GM23338 (cell line): ENCODE measurements around the gene GATAD2A. TPM values are rescaled to one million over a fixed set of nuclear protein-coding genes. Genes with fewer than 3 reads are reported as not detected.

Experiments
- ATAC-seq: fragments of 200-7000 bp; cut with Tn5 transposase; 3 replicates; pipeline ENCODE4 v1.9.1; 2020
- DNase-seq: peaks from one replicate; pipeline ENCODE4 v3.0.0-alpha.2; 2015; ENCODE audit warnings: low spot score
- H2AFZ ChIP-seq: fragments of 200-600 bp; sonication (generic); 2 replicates; pipeline ENCODE4 v1.8.0; 2016; ENCODE audit warnings: antibody characterized with exemption, mild to moderate bottlenecking, moderate library complexity
- H3F3A ChIP-seq: fragments of 200-600 bp; sonication (generic); replicated peaks from 2 replicates; pipeline ENCODE4 v1.8.0; 2017; ENCODE audit warnings: antibody characterized with exemption, mixed run types, low read depth
- H3K27ac ChIP-seq: fragments of 200-600 bp; sonication (generic); 2 replicates; pipeline ENCODE4 v1.6.1; 2016; ENCODE audit warnings: low read depth
- H3K27me3 ChIP-seq: fragments of 200-600 bp; sonication (generic); 2 replicates; pipeline ENCODE4 v1.8.0; 2016; ENCODE audit warnings: mild to moderate bottlenecking, mixed run types, moderate library complexity; ENCODE audit not compliant: insufficient read depth
- H3K36me3 ChIP-seq: fragments of 200-600 bp; sonication (generic); 2 replicates; pipeline ENCODE4 v1.8.0; 2016; ENCODE audit warnings: mild to moderate bottlenecking; ENCODE audit not compliant: insufficient read depth
- H3K4me1 ChIP-seq: fragments of 200-600 bp; sonication (generic); 2 replicates; pipeline ENCODE4 v1.8.0; 2016; ENCODE audit warnings: mild to moderate bottlenecking, moderate library complexity; ENCODE audit not compliant: insufficient read depth
- H3K4me2 ChIP-seq: fragments of 200-600 bp; sonication (generic); 2 replicates; pipeline ENCODE4 v1.7.1; 2017; ENCODE audit warnings: mixed run types
- H3K4me3 ChIP-seq: fragments of 200-600 bp; sonication (generic); 2 replicates; pipeline ENCODE4 v1.6.1; 2016; ENCODE audit warnings: mixed run types
- H3K79me2 ChIP-seq: fragments of 200-600 bp; sonication (generic); replicated peaks from 2 replicates; pipeline ENCODE4 v1.8.0; 2017; ENCODE audit warnings: mild to moderate bottlenecking; ENCODE audit not compliant: insufficient read depth
- H3K9me2 ChIP-seq: fragments of 200-600 bp; sonication (generic); 2 replicates; pipeline ENCODE4 v1.8.0; 2017; ENCODE audit not compliant: insufficient read depth
- H4K20me1 ChIP-seq: fragments of 200-600 bp; sonication (generic); replicated peaks from 2 replicates; pipeline ENCODE4 v1.8.0; 2017; ENCODE audit warnings: mild to moderate bottlenecking; ENCODE audit not compliant: insufficient read depth
- H3K27ac Mint-ChIP-seq: 2 replicates; pipeline ENCODE4 v1.8.0; 2020; ENCODE audit warnings: inconsistent platforms, mild to moderate bottlenecking, moderate library complexity, mixed read lengths
- H3K27me3 Mint-ChIP-seq: 3 replicates; pipeline ENCODE4 v1.8.0; 2022; ENCODE audit warnings: low read depth, mild to moderate bottlenecking, moderate library complexity, mixed read lengths, inconsistent platforms; ENCODE audit not compliant: insufficient read depth, poor library complexity
- H3K36me3 Mint-ChIP-seq: 3 replicates; pipeline ENCODE4 v1.8.0; 2021; ENCODE audit warnings: low read depth, mild to moderate bottlenecking, inconsistent platforms, moderate library complexity, mixed read lengths
- H3K4me1 Mint-ChIP-seq: 3 replicates; pipeline ENCODE4 v1.8.0; 2020; ENCODE audit warnings: mild to moderate bottlenecking, inconsistent platforms, mixed read lengths
- H3K4me3 Mint-ChIP-seq: 3 replicates; pipeline ENCODE4 v1.8.0; 2021; ENCODE audit warnings: moderate library complexity, mild to moderate bottlenecking, inconsistent platforms, mixed read lengths
- H3K9me3 Mint-ChIP-seq: 3 replicates; pipeline ENCODE4 v1.8.0; 2020; ENCODE audit warnings: moderate library complexity, mild to moderate bottlenecking, inconsistent platforms, mixed read lengths
- CTCF ChIP-seq, 2 experiments: fragments of 200-600 bp in 1 of 2; sonication (generic) in 1 of 2; conservative IDR thresholded peaks; 2 replicates each; pipeline versions ENCODE4 v1.5.1 to v1.6.1; 2016 to 2017; ENCODE audit warnings: antibody characterized with exemption in 2 of 2, low read depth in 2 of 2, mild to moderate bottlenecking in 2 of 2, moderate library complexity in 1 of 2
- ETS1 ChIP-seq: IDR thresholded peaks from 2 replicates; pipeline ENCODE4 v1.6.1; 2016; ENCODE audit warnings: antibody characterized with exemption
- EZH2phosphoT487 ChIP-seq: fragments of 200-600 bp; sonication (generic); IDR thresholded peaks from one replicate; pipeline ENCODE4 v1.8.1; 2018; ENCODE audit warnings: antibody characterized with exemption; ENCODE audit not compliant: unreplicated experiment
- POLR2AphosphoS5 ChIP-seq: IDR thresholded peaks from 2 replicates; pipeline ENCODE4 v1.6.1; 2016; ENCODE audit warnings: antibody characterized with exemption, low read depth
- STAT1 ChIP-seq: IDR thresholded peaks from one replicate; pipeline ENCODE4 v1.6.1; 2016; ENCODE audit warnings: antibody characterized with exemption; ENCODE audit not compliant: unreplicated experiment
- ZNF462 ChIP-seq: fragments of 250-450 bp; sonication (Bioruptor Pico); IDR thresholded peaks from 2 replicates; pipeline ENCODE4 v1.5.0; 2020; ENCODE audit warnings: mild to moderate bottlenecking, moderate library complexity
- polyA plus RNA-seq: library from polyadenylated mRNA; unstranded; fragments of >200 nt; fragmentation: Nextera tagmentation; extraction: Ambion mirVana; gene quantifications from 2 replicates; pipeline ENCODE4 v1.2.1, GENCODE V29; 2016
- total RNA-seq: library from RNA; depleted of rRNA; stranded (reverse); fragments of >200 nt; shearing (Covaris generic); gene quantifications from 2 replicates; pipeline ENCODE4 v1.2.3, GENCODE V29; 2014

The GATAD2A gene
- total and polyA plus RNA-seq, 2 experiments from 2014 or later, result 40.0 to 151 TPM

- H3K4me1 Mint-ChIP-seq, result peaks cover 47% of the 10 kb centered on the region
These were observed 5.4 kb downstream of the GATAD2A start for GRCh38 chr19:19410553-19411550.

GRCh38 chr19:19416280-19416679 lies 10.8 kb downstream of the GATAD2A start:
- H3K36me3 ChIP-seq, result no peaks in the 10 kb centered on the region
- H3K4me1 Mint-ChIP-seq, result peaks cover 40% of the 10 kb centered on the region
- peaks cover 35% of the 10 kb centered on the region for H3K36me3 Mint-ChIP-seq
- H3K4me2 ChIP-seq, result no peak overlapping the region
- ATAC-seq (no peak), DNase-seq (no peak)
- H3F3A ChIP-seq, result 0 out of 2 replicates have a peak, but pooled peaks cover 6% of the 10 kb centered on the region
- peaks cover 23% of the 10 kb centered on the region for H3K4me1 ChIP-seq
- H2AFZ ChIP-seq, result no peak overlapping the region
- H3K27ac ChIP-seq, result peak overlapping the region; percentile 45; the same call in 1 of the 2 replicates
- peaks cover 17% of the 10 kb centered on the region for H3K27me3 Mint-ChIP-seq
- H3K4me3 ChIP-seq, result no peak overlapping the region
- no peaks in the 10 kb centered on the region for H3K9me3 Mint-ChIP-seq
- H4K20me1 ChIP-seq, result peaks cover 90% of the 10 kb centered on the region
- no peaks in the 10 kb centered on the region for H3K27me3 ChIP-seq
- peaks cover 100% of the 10 kb centered on the region for H3K79me2 ChIP-seq
- no peaks in the 10 kb centered on the region for H3K9me2 ChIP-seq
- H3K4me3 Mint-ChIP-seq, result no peak overlapping the region; the same call in 2 of the 3 replicates
- H3K27ac Mint-ChIP-seq, result no peak overlapping the region
- TF ChIP-seq STAT1 (no peak), ETS1 (no peak), ZNF462 (CRISPR knock-in tag) (no peak), POLR2AphosphoS5 (no peak)

More at GRCh38 chr19:19410553-19411550, 5.4 kb downstream of the GATAD2A start:
- H3K9me2 ChIP-seq, result no peaks in the 10 kb centered on the region
- H2AFZ ChIP-seq, result no peak overlapping the region
- TF ChIP-seq EZH2phosphoT487 (no peak), CTCF (conservative IDR thresholded peaks at IDR 0.05; ENCODE audit: low read depth in 2 of 2) (peak in 1 of 2 experiments; percentile 27; a peak in 2 of 4 replicates)
- DNase-seq (no peak), ATAC-seq (peak; percentile 7; the same call in 2 of the 3 replicates)
- peak overlapping the region; percentile 57 for H3K4me2 ChIP-seq
- H3K27ac Mint-ChIP-seq, result no peak overlapping the region
- H3F3A ChIP-seq, result peaks cover 19% of the 10 kb centered on the region
- peaks cover 44% of the 10 kb centered on the region for H3K4me1 ChIP-seq
- H3K36me3 Mint-ChIP-seq, result peaks cover 24% of the 10 kb centered on the region; the same call in 2 of the 3 replicates
- H3K4me3 Mint-ChIP-seq, result peak overlapping the region; percentile 43; the same call in 2 of the 3 replicates
- peaks cover 91% of the 10 kb centered on the region for H4K20me1 ChIP-seq
- no peak overlapping the region for H3K4me3 ChIP-seq
- no peaks in the 10 kb centered on the region for H3K36me3 ChIP-seq
- H3K27ac ChIP-seq, result no peak overlapping the region
- H3K27me3 ChIP-seq, result no peaks in the 10 kb centered on the region
- H3K79me2 ChIP-seq, result peaks cover 96% of the 10 kb centered on the region
- no peaks in the 10 kb centered on the region for H3K9me3 Mint-ChIP-seq
- peaks cover 12% of the 10 kb centered on the region for H3K27me3 Mint-ChIP-seq
